RPMI7951 (cell line): Measurements from ENCODE around the gene TTC28. TPM values are rescaled to one million over a fixed set of nuclear protein-coding genes. Genes with fewer than 3 reads are reported as not detected.
"Not testable (repeated sequence)": the region's sequence is repeated elsewhere in the genome, so short reads cannot be mapped to it uniquely, and the experiment has no call there.

Source experiments
- DNase-seq: peaks from one replicate; pipeline ENCODE4 v3.0.0-alpha.2; 2012; ENCODE audit warnings: low read depth
- total RNA-seq: library from RNA; depleted of rRNA; stranded (reverse); fragments of >200 nt; shearing (Covaris generic); gene quantifications from 2 replicates; pipeline ENCODE4 v1.2.3, GENCODE V29; 2014

Gene TTC28
- total RNA-seq, 1 experiment from 2014 or later = 0.96 TPM

DNA sequence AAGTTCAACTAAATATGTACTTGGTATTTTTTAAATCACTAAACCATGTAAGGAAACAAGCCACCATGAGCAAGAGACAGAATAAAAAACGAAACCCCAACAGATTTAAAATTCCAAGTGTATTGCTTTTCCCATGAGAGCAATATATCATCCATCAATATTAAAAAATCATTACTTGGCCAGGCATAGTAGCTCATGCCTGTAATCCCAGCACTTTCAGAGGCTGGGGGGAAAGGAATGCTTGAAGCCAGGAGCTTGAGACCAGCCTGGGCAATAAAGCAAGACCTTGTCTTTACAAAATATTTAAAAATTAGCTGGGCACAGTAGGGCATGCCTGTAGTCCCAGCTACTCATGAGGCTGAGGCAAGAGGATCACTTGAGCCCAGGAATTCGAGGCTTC is 190.8 kb downstream of the TTC28 start:
- no peak for DNase-seq

DNA sequence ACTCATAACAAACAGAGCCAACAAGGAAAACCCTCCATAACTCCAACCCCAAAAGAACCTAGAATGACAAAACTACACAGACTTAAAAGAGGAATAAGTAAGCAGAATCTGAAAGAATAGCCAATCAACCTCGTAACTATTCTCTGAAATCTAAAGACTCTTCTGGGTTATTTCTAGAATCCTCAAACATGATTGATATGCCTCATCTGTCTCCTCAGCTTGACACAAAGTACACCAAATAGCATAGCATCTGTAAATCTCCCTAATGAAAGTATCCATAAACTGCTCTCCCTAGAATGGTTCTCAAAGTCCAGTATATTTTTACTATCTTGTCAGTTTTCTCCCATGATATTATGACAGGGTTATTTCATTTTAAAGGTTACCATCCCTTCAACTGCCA is 195.0 kb downstream of the TTC28 start:
- DNase-seq = no peak

DNA sequence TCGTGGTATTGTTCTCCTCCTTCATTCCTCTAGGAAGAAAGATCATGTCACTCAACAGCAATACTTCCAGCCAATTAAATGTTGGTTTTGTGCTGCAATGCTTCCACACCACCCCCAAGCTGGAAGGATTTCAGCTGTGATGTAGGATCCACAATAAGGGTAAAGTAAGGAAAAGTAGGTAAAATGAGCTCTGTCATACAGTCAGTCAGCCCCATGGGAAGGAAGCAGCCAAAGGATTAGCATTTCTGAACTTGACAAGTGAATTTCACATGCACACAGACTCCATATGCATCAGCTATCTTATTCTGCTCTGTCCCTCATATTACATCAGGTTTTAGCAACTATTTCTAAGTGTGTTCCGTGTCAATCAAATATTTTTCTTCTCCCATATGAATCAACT is 197.9 kb downstream of the TTC28 start:
- DNase-seq = no peak

DNA sequence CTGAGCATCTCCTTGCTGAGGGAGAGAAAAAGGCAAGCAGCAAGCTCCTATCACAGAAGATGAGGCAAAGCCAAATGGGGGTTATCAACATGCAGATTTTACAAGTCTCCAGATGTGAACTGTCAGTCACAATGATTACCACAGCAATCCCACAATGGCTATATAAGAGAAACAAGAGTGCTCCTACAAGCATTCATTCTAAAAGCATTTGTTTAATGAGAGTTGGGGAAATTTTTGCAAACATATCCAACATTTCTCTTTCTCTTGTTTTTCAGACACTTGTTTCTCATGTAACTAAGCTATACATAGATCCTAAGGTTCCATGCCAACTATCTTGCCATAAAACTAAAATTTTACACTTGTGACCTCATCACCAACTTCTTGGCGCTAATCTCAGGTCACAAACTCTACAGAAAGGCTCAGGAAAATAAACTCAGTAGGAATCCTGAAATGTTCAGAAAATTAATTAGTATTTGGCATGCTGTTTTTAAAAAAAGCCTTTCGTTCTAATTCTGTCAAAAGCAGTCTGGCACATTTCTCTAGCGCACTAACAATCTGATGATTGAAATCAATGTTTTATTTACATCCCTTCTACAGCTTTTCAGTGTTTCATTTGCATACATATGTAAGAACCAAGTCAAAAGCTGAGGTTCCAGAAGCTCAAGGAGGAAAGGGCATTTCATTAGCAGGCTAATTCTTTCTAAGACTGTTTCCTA is 199.5 kb downstream of the TTC28 start:
- DNase-seq = no peak

DNA sequence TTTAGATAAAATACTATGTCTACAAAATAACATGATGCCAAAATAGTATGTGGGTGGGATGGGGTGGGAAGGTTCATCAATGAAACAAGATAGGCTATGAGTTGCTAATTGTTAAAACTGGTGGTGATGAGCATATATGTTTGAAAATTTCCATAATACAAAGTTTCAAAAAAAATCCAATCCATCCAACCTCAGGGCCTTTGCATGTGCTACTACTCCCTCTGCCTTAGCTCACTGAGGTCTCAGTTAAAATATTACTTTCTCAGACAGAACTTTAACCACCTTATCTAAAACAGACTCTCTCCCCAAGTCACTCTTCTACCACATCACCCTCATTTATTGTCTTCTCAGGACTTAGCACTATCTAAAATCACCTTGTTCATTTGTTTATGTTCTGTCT is 201.1 kb downstream of the TTC28 start:
- no peak for DNase-seq

DNA sequence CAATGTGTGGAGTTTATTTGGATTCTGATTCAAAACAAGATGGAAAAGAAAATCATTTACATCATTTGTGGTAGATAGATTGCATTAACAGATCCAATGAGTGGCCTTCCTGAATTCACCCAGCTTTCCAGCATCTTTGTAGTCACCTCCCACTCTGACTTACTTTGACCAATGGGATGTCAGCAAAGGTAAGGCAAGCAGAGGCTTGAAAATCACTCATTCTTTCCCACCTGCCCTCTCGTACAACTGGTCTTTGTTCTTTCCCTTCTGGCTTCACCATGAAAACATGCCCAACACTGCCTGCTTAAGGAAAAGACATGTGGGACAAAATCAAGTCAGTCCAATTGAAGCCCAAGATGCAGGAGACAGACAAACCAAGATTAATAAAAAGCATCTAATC is 202.1 kb downstream of the TTC28 start:
- no peak for DNase-seq

DNA sequence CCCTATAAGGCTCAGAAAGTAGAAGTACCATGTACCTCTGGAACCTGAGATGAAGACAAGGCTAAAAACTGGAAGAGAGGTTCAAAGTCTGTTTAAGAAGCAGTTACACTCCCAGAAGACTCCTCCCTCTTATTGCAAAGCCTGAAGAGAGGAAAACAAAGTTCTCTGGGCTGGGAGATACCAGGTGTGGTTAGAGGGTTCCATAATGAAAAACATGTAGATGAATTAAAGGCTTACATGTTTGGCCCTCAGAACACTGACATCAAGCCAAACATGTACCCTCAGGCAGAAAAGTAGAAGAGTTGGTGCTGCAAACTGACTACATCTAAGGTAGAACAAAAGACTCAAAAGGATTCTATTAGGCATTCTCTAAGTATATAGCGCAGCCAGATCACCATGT is 205.3 kb downstream of the TTC28 start:
- DNase-seq = no peak

DNA sequence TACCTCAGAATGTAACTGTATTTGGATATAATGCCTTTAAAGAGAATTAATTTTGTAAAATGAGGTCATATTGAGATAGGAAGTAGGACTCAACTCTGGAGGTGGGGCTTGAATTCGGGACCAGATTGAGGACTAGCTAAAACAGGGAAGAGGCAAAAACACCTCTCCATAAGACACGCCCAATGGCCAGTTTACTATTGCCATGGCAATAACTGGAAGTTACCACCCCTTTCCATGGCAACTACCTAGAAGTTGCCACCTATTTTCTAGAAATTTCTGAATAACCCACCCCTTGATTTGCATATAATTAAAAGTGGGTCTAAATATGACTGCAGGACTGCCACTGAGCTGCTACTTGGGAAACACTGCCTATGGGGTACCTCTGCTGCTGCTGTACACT is 206.4 kb downstream of the TTC28 start:
- DNase-seq = no peak

DNA sequence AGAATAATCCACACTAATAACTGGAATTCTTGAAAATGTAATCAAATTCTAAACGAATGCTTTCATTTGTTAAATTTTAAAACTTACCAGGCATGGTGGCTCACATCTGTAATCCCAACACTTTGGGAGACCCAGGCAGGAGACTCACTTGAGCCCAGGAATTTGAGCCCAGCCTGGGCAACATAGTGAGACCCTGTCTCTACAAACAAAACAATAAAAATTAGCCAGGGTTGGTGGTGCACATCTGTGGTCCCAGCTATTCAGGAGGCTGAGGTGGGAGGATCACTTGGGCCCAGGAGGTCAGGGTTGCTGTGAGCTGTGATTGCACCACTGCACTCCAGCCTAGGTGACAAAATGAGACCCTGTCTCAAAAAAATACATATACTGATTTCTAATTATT is 212.6 kb downstream of the TTC28 start:
- DNase-seq = not testable (repeated sequence)

DNA sequence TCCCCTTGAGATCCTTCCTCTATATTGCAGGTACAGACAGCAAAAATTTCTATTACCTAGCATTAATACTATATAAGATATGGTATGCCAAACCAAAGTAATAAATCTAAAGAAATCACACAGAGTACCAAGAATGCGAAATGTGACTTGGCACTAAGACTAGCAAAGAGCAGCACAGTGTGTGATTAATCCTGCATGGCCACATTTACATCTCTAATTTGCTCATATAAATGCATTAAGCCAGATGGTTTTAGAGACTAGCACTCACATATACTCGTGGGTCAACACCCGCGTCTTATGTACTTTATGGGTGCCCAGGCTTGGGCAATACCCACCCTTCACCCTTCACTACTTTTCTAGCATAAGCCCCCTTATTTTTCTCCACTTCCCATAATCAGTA is 213.2 kb downstream of the TTC28 start:
- no peak for DNase-seq

DNA sequence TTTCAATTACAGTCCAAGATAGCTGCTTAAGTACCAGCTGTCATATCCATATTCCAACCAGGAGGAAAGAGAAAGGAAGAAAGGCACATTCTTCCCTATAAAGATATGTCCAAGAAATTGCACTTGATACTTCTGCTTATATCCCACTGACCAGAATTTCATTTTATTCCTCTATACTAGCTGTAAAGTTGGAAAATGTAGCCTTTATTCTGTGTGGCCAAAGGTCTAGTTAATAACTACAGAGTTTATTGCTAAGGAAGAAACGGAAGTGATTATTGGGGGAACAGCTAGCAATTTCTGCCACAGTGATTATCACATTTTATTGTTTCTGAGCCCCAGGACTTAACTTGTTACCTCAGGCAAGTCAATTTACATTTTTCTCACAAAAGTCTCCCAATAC is 213.8 kb downstream of the TTC28 start:
- DNase-seq = no peak

DNA sequence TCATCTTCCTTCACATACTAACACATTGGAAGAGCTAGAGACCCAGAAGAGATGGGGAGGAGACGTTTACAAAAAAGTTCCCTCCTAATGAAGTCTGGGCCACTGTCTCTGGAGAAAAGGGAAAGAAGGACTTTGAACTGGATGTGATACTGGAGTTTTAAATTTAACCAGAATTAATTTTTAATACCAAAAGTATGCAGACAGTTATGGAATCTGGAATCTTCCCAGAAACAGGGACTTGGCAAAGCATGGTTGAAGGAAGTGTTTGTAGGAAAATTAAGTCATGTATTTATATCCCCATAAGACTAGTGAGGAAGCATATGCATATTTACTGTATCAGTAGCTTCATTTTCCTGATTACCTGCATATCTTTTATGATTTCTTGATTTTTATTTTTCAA is 215.5 kb downstream of the TTC28 start:
- DNase-seq = no peak

DNA sequence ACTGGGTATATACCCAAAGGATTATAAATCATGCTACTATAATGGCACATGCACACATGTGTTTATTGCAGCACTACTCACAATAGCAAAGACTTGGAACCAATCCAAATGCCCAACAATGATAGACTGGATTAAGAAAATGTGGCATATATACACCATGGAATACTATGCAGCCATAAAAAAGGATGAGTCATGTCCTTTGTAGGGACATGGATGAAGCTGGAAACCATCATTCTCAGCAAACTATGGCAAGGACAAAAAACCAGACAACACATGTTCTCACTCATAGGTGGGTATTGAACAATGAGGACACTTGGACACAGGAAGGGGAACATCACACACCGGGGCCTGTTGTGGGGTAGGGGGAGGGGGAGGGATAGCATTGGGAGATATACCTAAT is 216.2 kb downstream of the TTC28 start:
- DNase-seq = not testable (repeated sequence)

DNA sequence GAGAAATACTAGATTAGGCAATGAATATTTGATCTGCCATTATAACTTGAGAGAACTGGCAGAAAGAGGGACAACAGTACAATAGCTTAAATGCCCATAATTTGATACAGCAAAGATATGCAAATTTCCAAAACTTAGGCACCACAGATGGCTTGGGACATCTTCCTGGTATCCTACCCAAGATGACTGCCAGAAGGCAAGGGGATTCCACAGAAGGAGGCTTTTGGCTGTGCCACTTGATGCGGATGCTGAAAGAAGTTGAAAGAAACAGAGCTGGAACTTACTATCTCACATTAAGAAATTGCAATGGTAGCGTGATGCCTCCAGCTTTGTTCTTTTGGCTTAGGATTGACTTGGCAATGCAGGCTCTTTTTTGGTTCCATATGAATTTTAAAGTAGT is 216.7 kb downstream of the TTC28 start:
- DNase-seq = no peak

DNA sequence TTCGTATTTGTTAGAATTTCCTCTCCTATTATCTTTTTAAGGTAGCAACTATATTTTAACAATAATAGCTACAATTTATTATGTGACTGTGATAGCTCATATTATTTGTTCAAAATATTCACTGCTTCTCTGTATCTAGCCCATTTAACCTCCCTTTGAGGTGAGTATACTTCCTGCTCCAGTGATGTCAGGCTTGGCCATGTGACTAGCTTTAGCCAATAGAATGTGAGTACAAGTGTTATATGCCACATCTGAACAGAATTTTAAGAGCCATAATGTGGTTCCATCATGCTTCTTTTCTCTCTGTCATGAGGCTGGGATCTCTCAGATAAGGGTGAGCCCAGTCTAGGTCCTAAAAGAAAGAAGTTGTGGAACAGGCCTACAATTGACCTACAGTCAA is 217.6 kb downstream of the TTC28 start:
- DNase-seq = no peak

DNA sequence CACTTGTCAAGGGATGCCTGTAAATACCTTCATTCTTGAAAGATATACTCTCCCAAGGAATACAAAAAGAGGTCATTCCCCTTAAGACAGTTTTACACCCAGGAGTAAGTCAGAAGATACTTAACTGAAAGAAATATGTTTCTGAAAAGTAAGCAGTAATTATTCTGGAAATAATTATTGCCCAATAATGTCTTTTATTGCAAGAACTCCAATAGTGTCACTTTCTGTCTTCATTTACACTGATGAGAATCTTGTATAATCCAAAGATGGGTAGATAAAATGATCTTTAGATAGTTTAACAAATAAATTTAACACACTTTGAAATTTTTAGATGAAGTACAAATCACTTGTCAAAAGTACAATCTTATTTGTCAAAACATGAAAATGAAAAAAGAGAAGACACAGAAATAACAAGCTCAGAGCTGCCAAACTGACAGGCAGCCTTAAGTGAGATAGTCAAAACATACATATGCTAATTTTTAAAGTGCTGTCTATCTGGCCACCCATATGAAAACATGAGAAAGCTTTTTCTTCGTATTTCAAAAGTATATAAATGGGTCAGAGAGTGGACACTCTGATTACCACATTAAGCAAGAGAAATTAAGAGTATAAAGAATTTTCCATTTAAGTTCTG is 225.1 kb downstream of the TTC28 start:
- DNase-seq = no peak

DNA sequence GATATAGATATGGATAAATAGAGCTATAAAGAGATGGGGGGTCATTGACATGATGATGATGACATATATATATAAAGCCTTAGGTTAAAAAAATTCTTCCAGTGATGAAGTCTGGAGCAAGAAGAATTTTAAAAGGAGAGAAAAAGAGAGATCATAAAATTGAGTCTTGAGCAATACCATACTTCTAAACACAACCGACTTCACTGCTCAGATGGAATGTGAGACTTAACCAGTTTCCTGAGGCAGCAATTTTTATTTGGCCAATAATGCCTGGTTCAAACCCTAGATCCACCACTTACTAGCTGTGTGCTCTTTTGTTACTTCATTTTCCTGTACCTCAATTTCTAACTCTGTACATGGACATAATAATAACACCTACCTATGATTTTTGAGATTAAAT is 229.5 kb downstream of the TTC28 start:
- DNase-seq = no peak

DNA sequence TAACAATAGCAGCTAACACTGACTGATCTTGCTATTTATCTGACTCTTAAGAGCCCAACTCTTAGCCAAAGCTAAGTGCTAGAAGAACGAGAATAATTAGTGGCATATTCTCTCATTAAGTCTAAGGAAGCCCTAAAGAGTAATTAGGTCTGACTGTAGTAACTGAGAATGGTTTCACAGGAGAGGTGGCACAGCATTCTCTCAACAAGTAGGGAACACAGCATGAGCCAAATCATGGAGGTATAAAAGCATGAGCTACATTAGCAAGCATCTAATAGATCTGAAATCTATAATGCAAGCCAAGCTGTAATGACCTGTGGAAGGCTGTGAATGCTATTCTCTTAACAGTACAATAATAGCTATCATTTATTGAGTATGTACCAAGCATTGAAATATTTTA is 230.6 kb downstream of the TTC28 start:
- no peak for DNase-seq

DNA sequence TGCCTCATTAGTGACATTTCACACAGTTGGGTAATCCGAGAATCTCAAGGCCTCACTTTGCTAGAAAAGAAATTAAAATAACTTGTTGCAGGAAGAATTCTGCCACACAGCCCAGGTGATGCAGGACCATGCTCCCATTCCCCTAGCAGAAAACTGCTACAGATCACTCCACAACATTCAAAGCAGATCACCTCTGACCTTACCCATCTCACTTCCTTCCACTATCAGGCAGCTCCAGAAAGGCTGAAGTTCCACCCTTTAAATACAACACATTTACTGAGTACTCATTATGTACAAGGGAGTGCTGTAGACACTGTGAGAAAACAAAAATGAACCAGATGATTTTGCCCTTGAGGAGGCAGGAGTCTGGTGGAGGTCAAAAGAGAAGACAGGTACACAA is 231.0 kb downstream of the TTC28 start:
- DNase-seq = no peak

DNA sequence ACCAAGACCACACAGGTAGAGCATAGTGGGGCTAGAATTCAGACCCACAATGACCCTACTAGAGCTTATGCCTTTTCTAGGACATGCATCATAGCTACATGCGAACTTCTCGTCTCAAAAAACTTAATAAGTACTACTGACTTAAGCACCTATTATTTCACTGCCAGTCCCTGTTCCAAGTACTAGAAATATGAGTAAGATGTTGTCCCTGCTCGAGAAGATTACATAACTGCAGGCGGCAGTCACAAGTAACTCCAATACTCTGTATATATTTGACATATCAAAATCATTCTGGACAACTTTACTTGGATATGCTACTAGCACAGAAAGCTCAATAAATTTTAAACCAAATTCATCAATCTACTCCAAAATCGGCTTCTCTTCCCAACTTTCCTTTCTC is 235.0 kb downstream of the TTC28 start:
- no peak for DNase-seq

DNA sequence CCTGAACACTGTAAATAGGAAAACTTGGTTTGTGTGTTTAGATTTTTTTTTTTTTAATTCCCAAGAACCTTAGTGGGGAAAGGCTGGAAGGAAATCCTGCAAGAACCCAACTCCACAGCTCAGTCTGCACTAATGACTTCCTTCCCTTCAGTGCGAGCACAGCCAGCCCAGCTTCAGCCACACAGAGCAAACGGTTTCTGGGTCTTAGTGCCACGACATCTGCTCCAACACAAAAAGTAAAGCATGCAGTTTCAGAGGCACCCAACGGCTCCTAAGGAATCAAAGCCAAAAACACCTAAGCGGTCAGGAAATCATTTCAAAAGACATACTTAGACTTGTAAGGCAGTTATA is 236.1 kb downstream of the TTC28 start:
- peak; percentile 65 for DNase-seq

DNA sequence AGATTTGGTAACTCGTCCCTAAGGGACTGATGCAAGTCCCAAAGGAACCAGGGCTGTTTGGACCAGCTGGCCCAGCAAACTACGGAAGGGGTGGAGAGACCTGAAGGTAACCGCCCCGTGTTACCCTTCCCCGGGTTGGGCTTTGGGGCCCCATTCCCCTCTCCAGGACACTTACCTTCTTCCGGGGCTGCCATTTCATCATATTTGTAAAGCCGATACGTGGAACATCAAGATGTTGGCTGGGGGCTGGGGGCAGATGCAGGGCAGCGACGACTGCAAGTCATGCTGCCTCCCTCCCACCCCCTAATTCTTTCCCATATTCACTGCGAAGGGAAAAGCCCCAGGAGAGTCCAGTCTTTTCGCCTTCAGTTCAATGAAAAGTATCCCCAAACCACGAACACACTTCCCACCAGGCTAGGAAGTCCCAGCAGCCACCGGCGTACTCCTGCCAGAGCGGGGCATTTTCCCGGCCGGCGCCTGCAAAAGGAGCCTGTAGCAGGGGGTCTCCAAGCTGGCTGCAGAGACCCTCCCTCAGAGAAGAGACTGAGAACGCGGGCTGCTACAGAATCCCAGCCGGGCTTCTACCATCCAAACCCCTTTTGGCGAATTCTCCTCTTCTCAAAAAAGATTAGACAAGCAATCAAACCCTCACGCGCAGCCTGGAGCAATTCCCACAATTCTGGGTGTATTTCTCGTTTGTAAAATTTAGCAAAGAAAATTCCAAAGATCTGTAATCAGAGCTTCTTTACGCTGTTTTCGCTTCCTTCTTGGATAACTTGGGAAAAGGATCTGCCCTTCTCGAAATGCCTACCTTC is 236.7 kb downstream of the TTC28 start:
- peak; percentile 10 for DNase-seq

DNA sequence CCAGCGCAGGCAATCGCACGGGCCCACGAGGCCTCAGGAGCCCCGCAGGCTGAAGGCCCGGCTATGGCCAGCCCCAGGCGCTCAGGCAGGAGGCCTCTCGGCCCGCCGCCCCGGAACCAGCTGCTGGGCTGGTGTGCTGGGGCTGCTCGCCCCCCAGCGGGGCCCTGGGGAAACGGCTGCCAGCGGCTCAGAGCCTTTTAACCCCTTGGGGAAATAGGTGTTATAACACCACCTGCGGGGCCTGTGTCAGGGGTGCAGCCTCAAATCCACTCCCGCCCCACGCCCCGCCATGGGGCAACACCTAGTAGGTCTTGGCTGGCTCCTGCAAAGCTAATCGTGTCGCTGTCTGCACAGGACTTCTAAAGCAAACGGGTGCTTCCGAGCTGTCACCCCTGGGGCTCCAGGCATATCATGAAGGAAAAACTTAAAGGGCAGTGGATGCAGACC is 237.4 kb downstream of the TTC28 start:
- DNase-seq = peak; percentile 59
